Measurements from ENCODE around the gene ADAMTS17. TPM values are rescaled to one million over a fixed set of nuclear protein-coding genes. Genes with fewer than 3 reads are reported as not detected.

The ADAMTS17 gene
- total RNA-seq, 1 donor from 2014 or later: 8.2 TPM

GRCh38 chr15:100030586-100031229 is 311.1 kb downstream of the ADAMTS17 start:
- no peak for DNase-seq (ENCODE audit: low spot score)

GRCh38 chr15:100029868-100030479 is 311.8 kb downstream of the ADAMTS17 start:
- DNase-seq (ENCODE audit: low spot score): no peak

DNA sequence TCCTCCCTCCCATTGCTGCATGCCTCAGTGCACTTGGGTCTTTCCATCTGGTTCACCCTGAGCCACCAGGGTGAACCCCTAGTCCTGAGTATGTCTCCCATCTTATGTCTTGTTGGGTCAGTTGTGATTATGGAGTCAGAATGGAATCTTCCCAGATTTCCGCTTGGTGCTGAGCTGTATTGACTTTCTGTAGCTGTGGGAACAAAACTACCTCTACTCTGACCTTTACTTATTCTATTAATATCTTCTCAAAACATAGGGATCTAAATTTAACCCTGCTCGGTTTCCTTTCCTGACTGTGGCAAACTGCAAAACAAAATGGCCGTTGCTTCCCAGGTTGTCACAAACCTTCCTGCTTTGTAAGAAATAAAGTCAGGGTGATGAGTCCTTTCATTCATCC is 312.7 kb downstream of the ADAMTS17 start:
- DNase-seq (ENCODE audit: low spot score): no peak

- DNase-seq (ENCODE audit: low spot score): no peak
Measured at GRCh38 chr15:100026041-100026440, 315.7 kb downstream of the ADAMTS17 start.

DNA sequence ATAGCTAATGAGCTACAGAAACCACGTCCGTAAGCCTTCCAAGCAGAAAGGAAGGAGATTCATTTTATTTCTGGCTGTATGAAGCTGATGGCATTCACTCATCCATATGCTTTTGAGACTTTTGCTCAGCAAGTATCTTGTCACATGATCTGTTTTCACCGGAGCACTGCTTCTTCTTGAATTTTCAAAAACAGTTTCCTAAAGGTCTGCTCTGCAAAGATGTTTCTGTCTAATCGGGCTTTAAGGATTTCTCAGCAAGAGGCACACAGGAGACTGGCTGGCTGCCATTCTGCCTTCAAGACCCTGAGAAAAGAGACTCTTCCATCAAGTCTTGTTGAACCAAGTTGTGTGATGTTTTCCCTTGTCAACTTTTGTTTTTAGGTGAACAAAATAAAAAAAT is 319.0 kb downstream of the ADAMTS17 start:
- peak; percentile 75 for DNase-seq (ENCODE audit: low spot score)

GRCh38 chr15:100022391-100022790 is 319.4 kb downstream of the ADAMTS17 start:
- no peak for DNase-seq (ENCODE audit: low spot score)

- no peak for DNase-seq (ENCODE audit: low spot score)
Measured at GRCh38 chr15:100021653-100022052, 320.1 kb downstream of the ADAMTS17 start.

DNA sequence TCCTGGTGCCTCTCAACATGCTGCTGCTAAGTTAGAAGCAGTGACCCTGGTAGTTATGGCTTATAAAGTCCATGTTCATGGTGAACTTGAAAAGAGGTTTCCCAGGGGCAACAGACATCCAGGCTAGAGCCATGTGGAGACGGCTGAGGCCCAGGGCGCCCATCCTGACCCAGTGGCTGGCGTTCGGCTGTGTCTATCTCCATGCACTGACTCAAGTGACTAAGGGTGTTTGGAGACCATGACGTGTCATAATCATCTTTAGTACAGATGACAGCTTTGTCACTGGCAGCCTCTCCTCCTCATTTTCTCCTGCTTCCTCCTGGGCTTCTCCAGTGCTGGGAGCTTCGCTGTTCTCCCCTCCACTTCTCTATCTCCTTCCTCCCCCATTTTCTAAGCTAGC is 321.2 kb downstream of the ADAMTS17 start:
- DNase-seq (ENCODE audit: low spot score): no peak

DNA sequence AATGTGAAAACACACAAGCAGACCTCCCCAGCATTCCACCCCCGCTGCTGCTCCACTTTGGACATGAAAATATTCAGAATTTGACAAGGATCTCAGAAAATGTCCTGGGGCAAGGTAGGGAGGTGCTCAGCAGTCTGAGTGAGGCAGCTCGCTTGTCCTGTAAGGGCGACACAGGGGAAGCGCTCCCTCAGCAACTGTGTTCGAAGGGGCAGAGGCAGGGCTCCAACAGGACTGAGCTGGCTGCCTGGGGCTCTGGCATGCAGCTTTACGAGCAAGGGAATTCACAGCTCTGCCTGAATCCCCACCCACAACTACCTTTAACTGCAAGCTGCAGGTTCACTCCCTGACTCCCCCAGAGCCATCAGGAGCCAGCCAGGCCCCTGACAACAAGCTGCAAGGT is 321.6 kb downstream of the ADAMTS17 start:
- peak; percentile 74 for DNase-seq (ENCODE audit: low spot score)

DNA sequence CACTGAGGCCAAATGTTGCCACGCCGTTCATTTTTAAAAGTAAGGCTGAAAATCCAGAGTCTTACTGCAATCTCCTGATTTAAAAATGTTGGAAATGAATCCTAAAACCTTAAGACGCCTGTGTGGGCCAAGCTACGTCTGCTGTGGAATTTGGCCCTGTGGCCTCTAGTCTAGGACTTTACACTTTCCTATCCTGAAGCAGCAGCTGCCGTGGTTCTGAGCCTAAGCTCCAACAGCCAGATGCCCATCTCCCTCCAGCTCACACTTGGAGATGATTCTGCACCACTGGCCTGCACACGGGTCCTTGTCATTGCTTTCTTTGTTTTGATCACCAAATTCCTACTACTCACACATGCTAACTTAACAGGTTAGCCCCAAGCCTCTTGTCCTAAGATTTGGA is 322.2 kb downstream of the ADAMTS17 start:
- DNase-seq (ENCODE audit: low spot score): no peak

- no peak for DNase-seq (ENCODE audit: low spot score)
Measured at GRCh38 chr15:100018191-100018590, 323.6 kb downstream of the ADAMTS17 start.

DNA sequence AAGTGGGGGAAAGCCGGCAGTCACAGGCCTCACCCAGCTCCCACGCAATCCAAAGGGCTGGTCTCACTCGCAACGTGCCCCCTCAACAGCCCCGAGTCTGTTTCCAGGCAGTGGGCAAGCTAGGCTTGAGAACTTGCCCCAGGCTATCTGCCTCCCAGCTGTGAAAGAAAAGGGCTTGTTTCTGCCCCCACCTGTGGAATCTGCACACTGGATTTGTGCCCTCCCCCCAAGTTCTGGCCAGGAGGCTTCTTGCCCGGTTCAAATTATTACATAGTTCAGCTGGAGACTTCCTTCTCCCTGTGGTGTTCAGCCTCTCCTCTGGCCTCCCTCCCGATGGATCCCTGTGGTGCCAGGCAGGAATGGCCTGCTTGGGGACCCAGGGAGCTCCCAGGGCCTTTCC is 324.6 kb downstream of the ADAMTS17 start:
- no peak for DNase-seq (ENCODE audit: low spot score)

- DNase-seq (ENCODE audit: low spot score): no peak
Measured at GRCh38 chr15:100016632-100017031, 325.1 kb downstream of the ADAMTS17 start.

DNA sequence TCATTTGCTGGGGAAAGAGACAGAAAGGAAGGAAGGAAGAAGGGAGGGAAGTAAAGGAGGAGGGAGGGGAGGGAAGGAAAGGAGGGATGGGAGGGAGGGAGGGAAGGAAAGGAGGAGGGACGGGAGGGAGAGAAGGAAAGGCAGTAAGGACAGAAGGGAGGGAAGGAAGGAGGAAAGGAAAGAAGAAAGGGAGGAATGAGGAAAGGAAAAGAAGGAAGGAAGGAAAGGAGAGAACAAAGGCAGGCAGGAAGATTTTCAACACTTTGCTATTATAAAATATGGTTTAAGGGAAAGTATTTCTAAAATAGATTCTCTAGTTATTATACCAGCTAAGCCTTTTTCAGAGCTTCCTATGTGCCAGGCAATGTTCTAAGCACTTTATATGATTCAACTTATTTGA is 330.5 kb downstream of the ADAMTS17 start:
- DNase-seq (ENCODE audit: low spot score): no peak

DNA sequence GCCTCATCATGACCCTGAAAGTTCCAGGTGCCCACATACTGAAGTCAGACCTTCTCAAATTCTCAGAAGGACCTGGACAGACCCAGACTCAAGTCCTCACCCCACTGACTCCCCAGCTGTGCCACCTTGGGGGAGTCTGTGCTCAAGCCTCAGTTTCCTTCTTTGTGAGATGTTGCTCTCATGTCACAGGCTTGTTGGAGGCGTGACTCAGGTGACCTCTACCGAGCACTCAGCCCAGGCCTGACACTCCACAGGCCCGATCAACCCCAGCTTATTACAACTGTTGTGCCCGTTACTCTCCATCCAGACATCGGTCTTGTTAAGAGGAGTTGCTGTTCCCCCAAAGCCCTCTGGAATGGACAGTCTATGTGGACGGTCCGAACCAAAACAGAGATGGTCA is 332.4 kb downstream of the ADAMTS17 start:
- DNase-seq (ENCODE audit: low spot score): no peak

- no peak for DNase-seq (ENCODE audit: low spot score)
Measured at GRCh38 chr15:100008258-100008657, 333.5 kb downstream of the ADAMTS17 start.

GRCh38 chr15:100007609-100008008 is 334.2 kb downstream of the ADAMTS17 start:
- DNase-seq (ENCODE audit: low spot score): no peak

GRCh38 chr15:100005715-100006114 is 336.1 kb downstream of the ADAMTS17 start:
- no peak for DNase-seq (ENCODE audit: low spot score)

DNA sequence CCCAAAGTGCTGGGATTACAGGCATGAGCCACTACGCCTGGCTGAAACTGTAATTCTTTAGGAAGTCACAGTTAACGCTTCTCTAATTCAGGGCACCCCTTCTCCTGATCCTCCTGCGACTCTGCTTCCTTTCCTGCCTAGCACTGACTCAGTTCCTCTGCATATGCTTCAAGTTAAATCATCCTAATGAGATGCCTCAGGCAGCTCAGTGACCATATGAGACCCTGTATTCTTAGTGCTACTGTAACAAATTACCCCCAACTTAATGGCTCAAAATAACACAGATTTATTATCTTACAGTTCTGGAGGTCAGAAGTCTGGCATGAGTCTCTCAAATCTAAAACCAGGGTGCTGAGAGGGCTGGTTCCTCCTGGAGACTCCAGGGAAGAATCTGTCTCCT is 336.8 kb downstream of the ADAMTS17 start:
- no peak for DNase-seq (ENCODE audit: low spot score)

- no peak for DNase-seq (ENCODE audit: low spot score)
Measured at GRCh38 chr15:100002787-100003536, 338.8 kb downstream of the ADAMTS17 start.

DNA sequence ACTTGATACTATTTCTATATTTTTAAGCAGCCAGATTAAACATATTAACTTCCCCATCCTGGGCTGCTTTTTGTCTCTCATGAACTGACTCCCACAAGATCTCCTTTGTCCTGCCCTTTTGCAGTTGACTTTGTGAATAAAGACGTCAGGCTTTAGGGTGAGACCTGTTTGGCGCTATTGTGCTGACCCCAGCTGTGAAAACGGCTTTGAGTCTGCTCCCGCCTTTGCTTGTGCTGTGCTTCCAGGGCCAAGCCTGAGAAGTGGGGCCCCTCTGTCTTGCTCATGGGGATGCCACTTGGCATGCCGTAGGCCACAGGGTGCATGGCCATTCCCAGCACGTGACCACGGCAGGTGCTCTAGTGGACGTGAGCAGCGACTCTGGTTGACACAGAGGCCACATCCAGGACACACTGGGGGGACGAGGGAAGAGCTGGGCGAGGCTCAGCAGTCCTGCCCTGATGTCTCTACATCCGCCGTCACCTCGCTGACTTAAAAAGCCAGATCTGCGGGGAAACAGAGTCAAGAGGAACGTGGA is 339.6 kb downstream of the ADAMTS17 start:
- no peak for DNase-seq (ENCODE audit: low spot score)

GRCh38 chr15:100001405-100001804 is 340.4 kb downstream of the ADAMTS17 start:
- DNase-seq (ENCODE audit: low spot score): no peak
